Sigmoid colon (tissue), 7 donors: ENCODE measurements around the gene TNNT1. TPM values are rescaled to one million over a fixed set of nuclear protein-coding genes. Genes with fewer than 3 reads are reported as not detected.

Source experiments
- DNase-seq: peaks from one replicate; pipeline ENCODE4 v3.0.0-alpha.2; 2019
- H3K27ac ChIP-seq, 4 donors: fragments of 200-600 bp; sonication (generic); one replicate each; pipeline ENCODE4 v1.5.1; 2016 to 2019; ENCODE audit warnings: mild to moderate bottlenecking in 1 of 4
- H3K27me3 ChIP-seq, 3 donors: fragments of 200-600 bp; sonication (generic); one replicate each; pipeline ENCODE4 v1.5.1; 2019; ENCODE audit warnings: mild to moderate bottlenecking in 1 of 3
- H3K36me3 ChIP-seq, 4 donors: fragments of 200-600 bp; sonication (generic); one replicate each; pipeline ENCODE4 v1.5.1; 2016 to 2019
- H3K4me1 ChIP-seq, 4 donors: fragments of 200-600 bp; sonication (generic); one replicate each; pipeline ENCODE4 v1.5.1; 2017 to 2019
- H3K4me3 ChIP-seq, 4 donors: fragments of 200-600 bp; sonication (generic); one replicate each; pipeline ENCODE4 v1.5.1; 2017 to 2019; ENCODE audit warnings: mild to moderate bottlenecking in 2 of 4, moderate library complexity in 1 of 4
- H3K9me3 ChIP-seq, 4 donors: fragments of 200-600 bp in 3 of 4; sonication (generic) in 3 of 4; one replicate each; pipeline versions ENCODE4 v1.5.1 to v1.6.1; 2013 to 2019
- EP300 ChIP-seq, 4 donors: sonication (generic); formaldehyde crosslinking; IDR thresholded peaks; one replicate each; pipeline ENCODE4 v1.6.1; 2017; ENCODE audit warnings: antibody characterized with exemption in 4 of 4
- POLR2A ChIP-seq, 2 donors: fragments of 450-650 bp; IDR thresholded peaks; one replicate each; pipeline ENCODE4 v1.6.1; 2016; ENCODE audit warnings: antibody characterized with exemption in 2 of 2, mild to moderate bottlenecking in 2 of 2, moderate library complexity in 2 of 2
- POLR2AphosphoS5 ChIP-seq, 4 donors: sonication (generic); formaldehyde crosslinking; IDR thresholded peaks; one replicate each; pipeline ENCODE4 v1.6.1; 2017; ENCODE audit warnings: antibody characterized with exemption in 4 of 4
- WGBS, 2 donors: extraction: QIAGEN DNeasy Blood & Tissue Kit; methylation state at CpG; one replicate each; pipeline ENCODE4 v1.1.7; 2013; 5-methylcytosine and 5-hydroxymethylcytosine counted together
- intact Hi-C: fragments of 100-400 bp; cut with DNase I; formaldehyde crosslinking; loops from one replicate; pipeline ENCODE4 v1.15.1; 2023
- polyA plus RNA-seq, 3 donors: library from polyadenylated mRNA; stranded (reverse); fragments of 200-250 nt; gene quantifications; one replicate each; pipeline ENCODE4 v1.2.3, GENCODE V29; 2013
- total RNA-seq, 4 donors: library from RNA; depleted of rRNA; stranded (reverse); fragments of >200 nt; gene quantifications; one replicate each; pipeline ENCODE4 v1.1.0, GENCODE V29; 2016
- TF ChIP-seq, protein P1 (sequence below), 4 experiments: fragments of 450-650 bp in 3 of 4; fragments of 200-600 bp in 1 of 4; IDR thresholded peaks; one replicate each; pipeline ENCODE4 v1.5.1; 2016 to 2019; ENCODE audit warnings: antibody characterized with exemption in 4 of 4, mild to moderate bottlenecking in 3 of 4, moderate library complexity in 2 of 4
- donor health status: healthy with polysubstance abuse.
- donor health status: Bipolar disorder and iron deficiency.
- donor health status: healthy.

Gene TNNT1
- total and polyA plus RNA-seq, 7 donors = 1.4 to 17.4 (median 2.2) TPM; not detected in 3

DNA sequence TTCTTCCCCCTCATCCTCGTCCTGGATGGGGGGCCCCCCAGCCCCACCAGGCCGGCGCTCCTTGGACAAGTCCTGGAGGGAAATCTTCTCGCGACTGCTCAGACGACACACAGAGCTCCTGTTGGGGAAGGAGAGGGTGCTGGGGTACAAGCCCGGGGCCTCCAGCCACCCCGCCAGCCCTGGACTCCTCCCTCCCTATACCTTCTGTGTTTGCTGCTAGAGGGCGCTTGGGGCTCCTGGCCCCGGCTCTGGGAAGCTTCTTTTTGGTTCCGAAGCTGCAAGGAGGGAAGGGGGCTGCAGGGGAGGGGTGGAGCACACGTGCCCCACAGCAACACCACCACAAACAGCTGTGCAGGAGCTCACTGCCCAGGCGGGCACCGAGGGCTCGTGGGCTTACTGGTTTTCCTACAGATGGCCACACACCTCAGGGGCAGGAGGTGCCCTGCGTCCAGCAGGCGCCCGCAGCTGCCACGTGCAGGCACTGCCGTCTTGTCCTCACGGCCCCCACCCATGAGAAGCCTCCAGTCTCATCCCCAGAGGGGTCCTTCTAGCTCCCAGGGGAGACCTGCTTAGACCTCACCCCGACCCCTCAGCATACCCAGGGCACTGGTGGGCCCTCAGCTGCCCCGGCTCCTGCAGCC lies 52.8 kb downstream of the TNNT1 start:
- Histone ChIP-seq H3K4me3 (no peak overlapping the region), H3K36me3 (peaks cover 45 to 74% (median 70%) of the 10 kb centered on the region in 4 donors), H3K27me3 (no peaks in the 10 kb centered on the region), H3K4me1 (peaks cover 0 to 14% (median 0%) of the 10 kb centered on the region in 4 donors), H3K27ac (no peak overlapping the region), H3K9me3 (no peaks in the 10 kb centered on the region)
- intact Hi-C loops = no loop called here
- 87 to 91% methylated on average over 23 of the region's 23 CpGs for WGBS, 2 donors
- TF ChIP-seq POLR2AphosphoS5 (IDR thresholded peaks at IDR 0.05) (no peak), EP300 (IDR thresholded peaks at IDR 0.05) (no peak), POLR2A (IDR thresholded peaks at IDR 0.05) (no peak)
- TF ChIP-seq, protein P1, sequence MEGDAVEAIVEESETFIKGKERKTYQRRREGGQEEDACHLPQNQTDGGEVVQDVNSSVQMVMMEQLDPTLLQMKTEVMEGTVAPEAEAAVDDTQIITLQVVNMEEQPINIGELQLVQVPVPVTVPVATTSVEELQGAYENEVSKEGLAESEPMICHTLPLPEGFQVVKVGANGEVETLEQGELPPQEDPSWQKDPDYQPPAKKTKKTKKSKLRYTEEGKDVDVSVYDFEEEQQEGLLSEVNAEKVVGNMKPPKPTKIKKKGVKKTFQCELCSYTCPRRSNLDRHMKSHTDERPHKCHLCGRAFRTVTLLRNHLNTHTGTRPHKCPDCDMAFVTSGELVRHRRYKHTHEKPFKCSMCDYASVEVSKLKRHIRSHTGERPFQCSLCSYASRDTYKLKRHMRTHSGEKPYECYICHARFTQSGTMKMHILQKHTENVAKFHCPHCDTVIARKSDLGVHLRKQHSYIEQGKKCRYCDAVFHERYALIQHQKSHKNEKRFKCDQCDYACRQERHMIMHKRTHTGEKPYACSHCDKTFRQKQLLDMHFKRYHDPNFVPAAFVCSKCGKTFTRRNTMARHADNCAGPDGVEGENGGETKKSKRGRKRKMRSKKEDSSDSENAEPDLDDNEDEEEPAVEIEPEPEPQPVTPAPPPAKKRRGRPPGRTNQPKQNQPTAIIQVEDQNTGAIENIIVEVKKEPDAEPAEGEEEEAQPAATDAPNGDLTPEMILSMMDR (IDR thresholded peaks at IDR 0.05) = no peak
- no peak for DNase-seq

DNA sequence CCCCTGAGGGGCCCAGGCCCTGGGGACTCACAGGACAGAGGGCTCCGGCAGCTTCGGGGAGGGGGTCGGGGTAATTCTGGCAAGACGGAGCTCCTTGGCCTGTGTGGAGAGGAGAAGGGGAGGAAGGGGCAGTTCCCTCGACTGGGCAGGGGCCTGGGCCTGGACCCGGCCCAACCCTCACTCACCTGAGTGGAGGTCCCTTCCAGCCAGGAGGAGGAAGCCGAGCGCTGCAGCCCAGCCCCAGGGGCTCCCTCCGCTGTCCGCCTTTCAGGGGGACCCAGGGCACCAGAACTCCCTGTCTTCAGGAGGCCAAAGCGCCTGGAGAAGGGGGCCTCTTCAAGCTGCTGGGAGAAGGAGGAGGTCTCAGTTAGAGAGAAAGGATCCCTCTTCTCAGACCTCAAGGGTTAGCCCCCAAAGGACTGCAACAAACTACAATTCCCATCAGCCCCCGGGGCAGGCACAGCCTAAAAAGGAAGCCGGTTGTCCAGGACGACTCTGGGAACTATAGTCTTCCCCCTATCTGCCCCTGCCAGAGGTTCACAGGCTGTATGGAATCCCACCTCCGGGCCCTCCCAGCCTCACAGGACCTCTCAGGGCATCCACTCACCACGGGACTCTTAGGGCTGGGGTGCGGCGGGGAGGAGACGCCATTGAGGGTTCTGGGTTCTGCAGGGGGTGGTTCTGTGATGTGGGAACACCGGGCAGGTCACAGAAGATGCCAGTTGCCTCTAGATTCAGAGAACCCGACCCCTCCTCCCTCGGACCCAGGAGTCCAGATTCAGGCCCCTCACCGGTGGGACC lies 53.5 kb downstream of the TNNT1 start:
- no peak overlapping the region for H3K4me3 ChIP-seq
- peaks cover 0 to 14% (median 0%) of the 10 kb centered on the region in 4 donors for H3K4me1 ChIP-seq
- H3K27ac ChIP-seq = no peak overlapping the region
- H3K27me3 ChIP-seq = no peaks in the 10 kb centered on the region
- intact Hi-C loops = no loop called here
- WGBS, 2 donors = 91% methylated on average over 23 of the region's 23 CpGs
- no peak for DNase-seq
- peaks cover 52 to 75% (median 70%) of the 10 kb centered on the region in 4 donors for H3K36me3 ChIP-seq
- TF ChIP-seq EP300 (IDR thresholded peaks at IDR 0.05) (no peak), POLR2AphosphoS5 (IDR thresholded peaks at IDR 0.05) (no peak), POLR2A (IDR thresholded peaks at IDR 0.05) (no peak)
- TF ChIP-seq, protein P1 (IDR thresholded peaks at IDR 0.05) = no peak
- H3K9me3 ChIP-seq = no peaks in the 10 kb centered on the region

DNA sequence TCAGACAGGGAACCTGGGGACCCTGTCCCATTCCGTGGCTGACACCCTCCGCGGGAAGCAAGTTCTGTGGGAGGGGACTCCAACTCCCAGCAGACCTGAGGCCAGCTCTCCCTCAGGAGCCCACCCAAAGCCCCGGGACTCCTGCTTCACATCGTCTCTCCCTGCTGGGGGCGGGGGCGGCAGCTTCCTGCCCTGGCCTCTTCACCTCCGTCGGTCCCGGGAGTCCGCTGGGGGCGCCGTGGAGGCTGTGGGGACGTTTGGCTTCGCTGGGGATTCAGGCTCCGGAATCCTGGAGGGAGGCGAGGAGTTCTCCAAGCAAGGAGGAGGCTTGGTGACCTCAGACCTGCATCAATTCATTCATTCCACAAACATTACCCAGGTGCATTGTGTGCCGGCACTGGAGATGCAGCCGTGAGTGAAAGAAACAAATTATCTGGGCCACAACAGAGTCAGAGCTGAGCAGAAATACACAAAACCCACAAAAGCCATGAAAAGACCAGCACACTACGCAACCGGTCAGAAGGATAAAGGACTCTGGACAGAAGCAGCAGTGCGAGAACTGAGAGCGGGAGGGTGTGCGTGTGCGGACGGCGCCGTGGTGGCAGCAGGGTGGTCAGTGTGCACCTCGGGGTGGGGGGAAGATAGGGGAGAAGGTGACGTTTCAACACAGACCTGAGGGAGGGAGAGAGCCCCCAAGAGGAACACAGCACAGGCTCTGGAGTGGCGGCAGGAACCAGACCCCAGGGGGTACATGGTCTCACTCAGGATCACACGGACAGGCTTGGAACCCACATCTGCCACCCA lies 54.3 kb downstream of the TNNT1 start:
- H3K27me3 ChIP-seq = no peaks in the 10 kb centered on the region
- peaks cover 0 to 10% (median 0%) of the 10 kb centered on the region in 4 donors for H3K4me1 ChIP-seq
- TF ChIP-seq EP300 (IDR thresholded peaks at IDR 0.05) (no peak), POLR2A (IDR thresholded peaks at IDR 0.05) (no peak), POLR2AphosphoS5 (IDR thresholded peaks at IDR 0.05) (no peak)
- no peak for DNase-seq
- intact Hi-C loops = no loop called here
- peaks cover 52 to 80% (median 65%) of the 10 kb centered on the region in 4 donors for H3K36me3 ChIP-seq
- H3K4me3 ChIP-seq = no peak overlapping the region
- no peaks in the 10 kb centered on the region for H3K9me3 ChIP-seq
- WGBS, 2 donors = 91 to 93% methylated on average over 32 of the region's 32 CpGs
- H3K27ac ChIP-seq = peak overlapping the region in 1 of 4 donors; percentile 11

DNA sequence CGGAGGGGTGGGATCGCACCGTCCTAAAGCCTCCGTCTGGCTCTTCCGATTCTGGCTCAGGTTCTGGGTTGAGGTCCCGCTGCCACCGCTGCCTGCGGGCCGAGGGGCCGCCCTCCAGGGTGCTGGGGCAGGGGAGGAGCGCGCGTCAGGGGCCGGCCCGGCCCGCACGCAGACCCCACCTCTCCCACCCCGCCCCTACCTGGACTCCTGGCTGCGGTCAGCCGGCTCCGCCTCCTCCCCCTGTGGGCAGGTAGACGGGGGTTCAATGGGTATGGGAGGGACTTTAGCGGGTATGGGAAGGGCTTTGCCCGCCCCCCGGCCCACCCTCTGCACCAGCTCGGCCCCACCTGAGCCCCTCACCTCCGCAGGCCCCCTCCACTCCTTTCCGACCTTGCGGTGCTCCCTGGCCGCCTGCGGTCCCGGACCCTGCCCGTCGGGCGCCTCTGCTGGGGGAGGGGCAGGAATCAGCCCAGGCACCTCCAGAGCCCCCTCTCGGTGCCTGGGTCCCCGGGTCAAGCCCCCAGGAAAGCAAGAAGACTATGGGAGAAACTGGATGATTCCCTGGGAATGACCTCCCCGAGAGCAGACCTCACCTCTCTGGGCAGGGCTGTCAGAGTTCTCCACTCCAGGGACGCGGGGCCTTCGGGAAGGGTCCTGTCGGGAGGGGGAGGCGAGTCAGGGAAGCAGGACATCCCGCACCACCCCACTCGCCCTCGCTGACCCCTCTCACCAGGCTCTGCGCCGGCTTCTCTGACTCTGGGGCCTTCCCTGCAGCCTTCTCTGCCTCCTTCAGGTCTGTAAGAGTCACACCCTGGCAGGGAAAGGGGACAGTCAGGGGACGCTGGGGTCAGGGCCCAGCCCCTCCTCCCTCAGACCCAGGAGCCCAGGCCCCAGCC lies 56.3 kb downstream of the TNNT1 start:
- Histone ChIP-seq H3K36me3 (peaks cover 41 to 62% (median 48%) of the 10 kb centered on the region in 4 donors), H3K27ac (peak overlapping the region in 1 of 4 donors; percentile 49), H3K4me3 (no peak overlapping the region), H3K9me3 (no peaks in the 10 kb centered on the region), H3K27me3 (no peaks in the 10 kb centered on the region), H3K4me1 (peaks cover 0 to 19% (median 10%) of the 10 kb centered on the region in 4 donors)
- 93 to 96% methylated on average over 49 of the region's 49 CpGs for WGBS, 2 donors
- no peak for TF ChIP-seq POLR2AphosphoS5 (IDR thresholded peaks at IDR 0.05)
- TF ChIP-seq POLR2A (IDR thresholded peaks at IDR 0.05) = no peak
- TF ChIP-seq EP300 (IDR thresholded peaks at IDR 0.05) = no peak
- TF ChIP-seq, protein P1 (IDR thresholded peaks at IDR 0.05) = no peak
- DNase-seq = no peak
- intact Hi-C loops = no loop called here
